GM20431 (cell line): ENCODE measurements around the gene HRH2.
"Not testable (repeated sequence)": the region's sequence is repeated elsewhere in the genome, so short reads cannot be mapped to it uniquely, and the experiment has no call there.

Experiments
- in situ Hi-C: fragments of 300-500 bp; cut with MseI, MboI; formaldehyde crosslinking; loops from one replicate; pipeline ENCODE4 v1.15.0; 2020; ENCODE audit warnings: low sequenced_read_pairs; ENCODE audit not compliant: unreplicated experiment

HRH2 gene

GRCh38 chr5:175642998-175643397 lies 14.9 kb upstream of the HRH2 start:
- in situ Hi-C loops, result no loop called here

- in situ Hi-C loops, result no loop called here
These were observed 11.6 kb upstream of the HRH2 start for GRCh38 chr5:175646251-175646650.

DNA sequence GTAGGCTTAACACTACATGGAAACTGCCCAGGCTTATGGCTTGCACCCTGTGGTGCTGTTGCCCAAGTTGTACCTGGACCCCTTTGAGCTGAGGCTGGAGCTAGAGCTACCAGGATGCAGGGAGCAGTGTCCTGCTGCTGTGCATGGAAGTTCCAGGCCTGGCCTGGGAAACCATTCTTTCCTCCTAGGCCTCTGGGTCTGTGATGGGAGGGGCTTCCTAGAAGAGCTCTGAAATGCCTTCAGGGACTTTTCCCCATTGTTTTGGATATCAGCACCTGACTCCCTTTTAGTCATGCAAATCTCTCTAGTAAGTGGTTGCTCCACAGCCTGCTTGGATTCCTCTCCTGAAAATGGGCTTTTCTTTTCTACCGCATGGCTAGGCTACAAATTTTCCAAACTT lies 7.9 kb upstream of the HRH2 start:
- in situ Hi-C loops, result no loop called here

DNA sequence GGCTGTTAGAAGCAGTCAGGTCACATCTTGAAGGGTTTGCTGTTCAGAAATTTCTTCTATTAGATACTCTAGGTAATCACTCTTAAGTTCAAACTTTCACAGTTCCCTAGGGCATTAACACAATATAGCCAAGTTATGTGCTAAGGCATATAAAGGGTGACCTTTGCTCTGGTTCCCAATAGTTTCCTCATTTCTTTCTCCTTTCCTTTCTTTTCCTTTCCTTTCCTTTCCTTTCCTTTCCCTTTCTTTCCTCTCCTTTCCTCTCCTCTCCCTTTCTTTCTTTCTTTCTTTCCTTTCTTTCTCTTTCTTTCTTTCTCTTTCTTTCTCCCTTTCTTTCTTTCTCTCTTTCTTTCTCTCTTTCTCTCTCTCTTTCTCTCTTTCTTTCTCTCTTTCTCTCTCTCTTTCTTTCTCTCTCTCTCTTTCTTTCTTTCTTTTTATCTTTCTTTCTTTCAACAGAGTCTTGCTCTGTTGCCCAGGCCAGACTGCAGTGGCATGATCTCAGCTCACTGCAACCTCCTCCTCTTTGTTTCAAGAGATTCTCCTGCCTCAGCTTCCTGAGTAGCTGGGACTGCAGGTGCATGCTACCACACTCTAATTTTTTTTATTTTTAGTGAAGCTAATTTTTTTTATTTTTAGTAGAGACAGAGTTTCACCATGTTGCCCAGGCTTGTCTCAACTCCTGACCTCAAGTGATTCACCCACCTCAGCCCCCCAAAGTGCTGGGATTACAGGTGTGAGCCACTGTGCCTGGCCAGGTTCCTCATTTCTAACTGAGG lies 7.3 kb upstream of the HRH2 start:
- in situ Hi-C loops, result not testable (repeated sequence)

DNA sequence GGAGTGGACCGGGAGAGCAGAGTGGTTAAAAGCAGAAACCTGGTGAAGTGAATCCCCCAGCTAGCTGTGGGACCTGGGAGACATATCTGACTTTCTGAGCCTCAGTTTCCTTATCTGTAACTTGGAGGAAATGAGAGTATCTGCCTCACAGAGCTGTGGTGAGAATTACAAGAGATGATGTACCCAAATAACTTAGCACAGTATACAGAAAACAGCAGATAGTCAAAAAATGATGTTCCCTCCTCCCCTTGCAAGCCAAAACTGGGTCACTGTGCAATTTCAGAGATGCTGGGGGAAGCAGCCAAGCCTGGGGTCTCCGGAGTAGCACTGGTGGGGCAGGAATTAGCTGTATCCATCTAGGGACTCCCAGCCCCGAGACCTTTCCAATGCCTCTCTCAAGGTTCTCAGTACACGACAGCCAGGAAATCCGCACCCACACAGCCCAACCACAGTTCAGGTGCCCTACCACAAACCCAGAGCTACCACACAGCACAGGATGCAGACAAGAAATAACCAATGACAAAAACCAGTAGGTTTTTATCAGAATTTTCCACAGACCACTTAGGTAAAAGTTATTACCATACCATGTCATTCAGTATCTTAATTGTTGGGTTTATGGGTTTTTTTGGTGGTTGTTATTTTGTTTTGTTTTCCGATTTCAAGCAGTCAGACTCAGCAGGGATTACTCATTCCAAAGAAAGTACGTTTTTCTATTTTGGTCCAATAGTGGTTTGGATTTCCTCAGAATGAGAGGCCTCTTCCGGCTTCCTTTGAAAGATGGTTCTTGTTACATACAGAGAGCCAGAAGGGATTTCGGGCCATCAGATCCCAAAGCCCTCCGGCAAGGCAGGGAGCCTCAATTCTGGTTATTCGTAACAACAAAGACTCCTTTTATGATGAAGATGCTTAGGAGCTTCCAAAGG lies 4.9 kb upstream of the HRH2 start:
- in situ Hi-C loops, result no loop called here

- in situ Hi-C loops, result no loop called here
These were observed 4.1 kb upstream of the HRH2 start for GRCh38 chr5:175653763-175654162.

DNA sequence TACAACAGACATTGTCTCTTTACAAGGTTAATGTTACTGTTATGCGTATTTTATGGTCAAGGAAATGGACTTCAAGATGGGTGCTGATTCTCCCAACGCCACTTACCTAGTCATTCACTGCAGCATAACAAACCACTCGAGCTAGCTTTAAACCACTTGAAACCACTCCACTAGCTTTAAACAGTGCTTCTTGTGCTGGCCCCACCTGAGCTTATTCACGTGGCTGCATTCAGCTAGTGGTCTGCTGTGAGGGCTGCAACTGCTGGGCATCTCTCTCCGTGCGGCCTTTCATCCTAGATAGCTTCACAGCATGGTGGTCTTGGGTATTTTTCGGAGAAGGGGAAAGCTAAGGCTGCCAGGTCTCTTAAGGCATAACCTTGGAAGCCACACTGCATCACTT lies 3.5 kb upstream of the HRH2 start:
- in situ Hi-C loops, result no loop called here

DNA sequence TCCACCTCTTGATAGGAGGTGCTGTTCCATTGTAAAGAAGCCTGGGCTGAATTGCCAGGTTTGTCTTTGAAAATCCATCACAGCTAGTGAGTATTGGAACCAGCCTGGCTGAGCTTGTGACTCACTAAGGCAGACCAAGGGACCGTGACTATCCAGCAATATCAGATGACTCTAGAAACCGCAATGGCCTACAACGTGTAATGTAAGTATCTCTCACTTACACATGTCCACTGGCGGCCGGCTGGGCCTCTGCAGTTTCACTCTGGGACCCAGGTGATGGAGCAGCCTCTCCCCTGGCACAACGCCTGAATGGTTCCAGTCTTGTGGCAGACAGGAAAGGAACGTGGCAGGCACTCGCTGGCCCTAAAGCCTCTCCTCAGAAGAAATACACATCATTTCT lies 3.1 kb upstream of the HRH2 start:
- in situ Hi-C loops, result no loop called here

DNA sequence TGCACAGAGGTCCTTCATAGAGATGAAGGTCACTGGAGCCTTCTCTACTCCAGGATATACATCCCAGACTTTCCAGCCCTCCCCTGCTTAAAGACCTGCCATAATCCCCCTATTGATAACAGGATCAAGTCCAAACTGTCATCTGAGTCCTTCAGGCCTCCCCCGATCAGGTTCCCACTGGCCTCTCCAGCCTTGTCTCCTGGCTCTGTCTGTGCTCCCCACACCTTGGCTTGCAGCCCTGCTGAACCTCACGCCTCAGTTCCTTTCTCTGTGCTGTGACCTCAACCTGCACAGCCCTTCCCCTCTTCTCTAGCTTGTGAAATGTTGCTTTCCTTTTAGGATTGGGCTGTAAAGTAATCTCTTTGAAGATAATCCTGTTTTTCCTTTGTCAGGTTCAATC lies 2.5 kb upstream of the HRH2 start:
- in situ Hi-C loops, result no loop called here

- in situ Hi-C loops, result no loop called here
These were observed 905 bp upstream of the HRH2 start for GRCh38 chr5:175656966-175657365.

DNA sequence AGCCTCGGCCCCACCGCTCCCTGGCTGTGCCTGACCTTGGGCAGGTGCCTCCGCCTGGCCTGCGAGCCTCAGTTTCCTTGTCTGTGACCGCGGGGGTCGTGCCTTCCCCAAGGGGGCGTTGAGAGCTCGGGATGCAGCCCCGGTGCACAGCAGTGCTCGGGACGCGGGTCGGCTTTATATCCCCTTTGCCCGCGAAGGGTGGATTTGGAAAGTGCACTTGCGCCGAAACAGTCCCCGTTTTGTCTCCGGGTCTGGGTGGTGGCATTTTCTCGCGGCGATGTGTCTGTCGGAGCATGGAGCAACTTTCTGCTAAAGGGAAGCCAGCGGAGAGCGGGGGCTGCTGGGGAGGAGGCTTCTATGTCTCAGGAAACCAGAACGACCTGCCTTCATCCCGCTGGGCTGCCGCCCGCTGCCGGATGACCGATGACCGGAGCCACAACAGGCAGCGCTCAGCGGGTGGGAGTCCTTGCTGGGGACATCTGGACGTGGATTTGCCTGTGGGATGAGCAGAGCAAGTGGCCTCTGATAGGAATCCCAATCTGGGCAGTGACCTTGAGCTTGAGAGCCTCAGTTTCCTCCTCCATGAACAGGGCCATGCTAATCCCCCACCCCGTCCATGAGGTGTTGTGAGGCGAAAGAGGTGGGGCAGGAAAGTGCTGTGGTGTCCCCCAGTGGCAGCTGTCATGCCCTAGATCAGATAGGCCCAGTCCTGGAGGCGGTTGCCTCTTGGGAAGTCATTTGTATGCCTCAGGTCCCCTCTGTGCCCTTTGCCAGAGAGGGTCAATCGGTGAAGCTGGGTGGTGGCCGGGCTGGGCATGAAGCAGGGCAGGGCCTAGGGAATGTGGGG lies 651 bp downstream of the HRH2 start:
- in situ Hi-C loops, result no loop called here

GRCh38 chr5:175659546-175660253 lies 1.8 kb downstream of the HRH2 start:
- in situ Hi-C loops, result no loop called here

DNA sequence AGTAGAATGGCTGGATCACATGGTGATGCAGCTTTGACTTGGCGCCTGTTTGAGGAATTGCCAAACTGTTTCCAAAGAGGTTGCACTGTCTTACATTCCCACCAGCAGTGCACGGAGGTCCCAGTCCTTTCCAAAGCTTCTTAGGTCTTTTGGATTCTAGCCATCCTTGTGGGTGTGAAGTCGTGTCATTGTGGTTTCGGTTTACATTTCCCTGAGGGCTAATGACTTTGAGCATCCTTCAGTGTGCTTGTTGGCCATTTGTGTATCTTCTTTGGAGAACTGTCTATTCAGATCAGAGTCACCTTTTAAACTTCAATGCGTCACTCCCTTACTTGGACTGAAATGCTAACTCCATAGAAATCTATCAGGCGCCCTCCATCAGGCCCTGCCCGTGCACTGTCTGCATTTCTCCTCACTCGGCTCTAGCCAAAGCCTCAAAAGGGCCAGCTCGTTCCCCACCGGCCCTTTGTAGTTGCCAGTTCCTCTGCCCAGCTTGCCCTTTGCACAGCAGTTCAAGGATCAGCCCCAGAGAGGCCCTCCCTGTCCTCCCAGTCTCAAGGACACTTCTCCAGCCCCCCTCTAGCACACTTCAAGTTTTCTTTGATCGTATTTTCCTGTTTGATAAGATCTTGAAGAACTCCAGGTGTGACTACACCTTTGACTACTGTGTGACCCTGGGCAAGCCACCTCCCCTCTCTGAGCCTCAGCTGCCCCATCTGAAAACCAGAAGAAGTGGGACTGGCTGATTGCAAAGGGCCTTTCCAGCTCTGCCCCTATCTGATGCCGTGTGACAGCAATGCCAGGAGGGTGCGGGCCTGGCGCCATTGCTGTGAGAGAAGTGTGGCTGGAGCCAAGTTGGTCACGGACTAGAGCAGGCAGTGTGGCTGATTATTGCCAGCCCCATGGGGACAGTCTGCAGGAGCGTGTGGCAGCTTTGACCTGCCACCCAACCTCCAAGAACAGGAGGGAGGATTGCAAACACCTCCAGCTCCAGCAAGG lies 5.6 kb downstream of the HRH2 start:
- in situ Hi-C loops, result no loop called here

GRCh38 chr5:175664723-175665122 lies 6.9 kb downstream of the HRH2 start:
- in situ Hi-C loops, result no loop called here

- in situ Hi-C loops, result no loop called here
These were observed 8.3 kb downstream of the HRH2 start for GRCh38 chr5:175666216-175666615.

DNA sequence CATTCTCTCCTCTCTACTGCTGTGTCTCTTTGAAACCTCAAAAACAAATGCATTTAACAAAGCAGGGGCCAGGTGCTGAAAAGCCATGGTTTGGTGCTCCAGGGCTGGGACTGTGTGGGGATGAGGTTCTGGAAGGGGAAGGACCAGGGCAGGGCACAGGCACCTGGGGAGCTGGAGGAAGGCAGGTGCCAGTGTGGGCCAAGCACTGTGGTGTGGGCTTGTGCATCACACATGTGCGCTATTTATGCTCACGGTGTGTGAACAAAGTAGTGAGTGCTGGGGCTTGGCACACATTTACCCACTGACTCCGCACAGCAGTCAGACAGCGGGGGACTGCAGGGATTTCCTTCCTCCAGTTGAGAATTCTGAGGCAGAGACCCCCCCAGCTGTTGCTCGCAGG lies 10.1 kb downstream of the HRH2 start:
- in situ Hi-C loops, result no loop called here

- in situ Hi-C loops, result no loop called here
These were observed 12.5 kb downstream of the HRH2 start for GRCh38 chr5:175670372-175670771.

DNA sequence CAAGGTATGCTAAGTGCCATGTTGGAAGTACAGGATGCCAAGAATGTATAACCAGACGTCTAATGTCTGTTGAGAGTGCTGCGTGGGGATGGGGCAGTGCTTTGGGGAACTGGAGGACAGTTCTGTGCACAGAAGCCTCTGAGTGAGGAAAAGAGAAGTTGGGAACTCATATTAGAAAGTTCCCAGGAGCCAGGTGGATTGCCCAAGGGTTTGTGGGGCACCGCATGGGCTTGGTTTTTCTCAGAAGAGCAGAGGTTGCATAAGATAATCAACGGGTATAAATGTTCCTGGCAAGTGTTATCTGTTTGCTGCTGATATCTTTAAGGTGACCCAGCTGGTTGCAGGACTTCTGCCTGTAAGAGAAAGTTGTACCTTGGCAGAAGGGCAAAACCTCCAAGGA lies 13.1 kb downstream of the HRH2 start:
- in situ Hi-C loops, result no loop called here
